HCT116 (cell line): ENCODE data around the gene DMBX1.

Experiments
- EZH2 ChIP-seq: fragments of 200-600 bp; sonication (generic); IDR thresholded peaks from 2 replicates; pipeline ENCODE4 v1.6.1; 2017; ENCODE audit warnings: antibody characterized with exemption, mixed run types
- EZH2phosphoT487 ChIP-seq: fragments of 200-600 bp; IDR thresholded peaks from 2 replicates; pipeline ENCODE4 v1.6.1; 2018; ENCODE audit warnings: antibody characterized with exemption, borderline replicate concordance
- POLR2A ChIP-seq: IDR thresholded peaks from 2 replicates; pipeline ENCODE4 v1.7.0; 2011; ENCODE audit warnings: borderline replicate concordance; ENCODE audit not compliant: insufficient read depth, insufficient read length; ENCODE audit errors: extremely low read depth
- POLR2AphosphoS5 ChIP-seq: IDR thresholded peaks from 2 replicates; pipeline ENCODE4 v1.6.1; 2011; ENCODE audit warnings: mild to moderate bottlenecking, low read depth, low read length, moderate library complexity
- SRF ChIP-seq: IDR thresholded peaks from 2 replicates; pipeline ENCODE4 v1.6.1; 2012; ENCODE audit warnings: low read depth
- ZNF274 ChIP-seq: fragments of 200-500 bp; sonication (Bioruptor generic); IDR thresholded peaks from 2 replicates; pipeline ENCODE4 v1.6.1; 2014; ENCODE audit warnings: mild to moderate bottlenecking, low read depth, low read length, inconsistent platforms
- TF ChIP-seq, protein P1 (sequence below), 3 experiments: fragments of 200-600 bp in 1 of 3; sonication (generic) in 1 of 3; IDR thresholded peaks in 2 of 3; conservative IDR thresholded peaks in 1 of 3; 2 replicates each; pipeline ENCODE4 v1.5.1; 2012 to 2017; ENCODE audit warnings: low read depth in 2 of 3, low read length in 2 of 3, antibody characterized with exemption in 1 of 3, borderline replicate concordance in 1 of 3, control low read depth in 1 of 3, mild to moderate bottlenecking in 1 of 3, mixed read lengths in 1 of 3, mixed run types in 1 of 3, moderate library complexity in 1 of 3; ENCODE audit not compliant: insufficient read depth in 1 of 3

DNA sequence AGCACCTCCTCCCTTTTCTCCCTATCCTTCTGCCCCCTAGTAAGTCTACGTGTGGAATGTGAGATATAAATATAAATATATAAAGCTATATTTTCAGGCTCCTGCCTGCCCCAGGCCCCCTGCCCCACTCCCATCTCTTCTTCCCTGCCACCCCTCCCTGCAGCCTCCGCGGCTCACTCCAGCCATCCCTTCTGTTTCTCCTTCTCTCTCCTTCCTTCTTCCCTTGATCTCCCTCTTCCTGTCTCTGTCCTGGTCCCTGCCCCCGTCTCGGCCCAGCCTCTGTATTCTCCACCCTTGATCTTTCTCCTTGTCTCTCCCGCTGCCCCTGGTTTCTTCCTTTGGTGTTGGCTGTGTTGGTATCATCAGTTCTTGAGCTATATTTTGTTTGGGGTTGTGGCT lies 23.2 kb downstream of the DMBX1 start:
- TF ChIP-seq, protein P1, sequence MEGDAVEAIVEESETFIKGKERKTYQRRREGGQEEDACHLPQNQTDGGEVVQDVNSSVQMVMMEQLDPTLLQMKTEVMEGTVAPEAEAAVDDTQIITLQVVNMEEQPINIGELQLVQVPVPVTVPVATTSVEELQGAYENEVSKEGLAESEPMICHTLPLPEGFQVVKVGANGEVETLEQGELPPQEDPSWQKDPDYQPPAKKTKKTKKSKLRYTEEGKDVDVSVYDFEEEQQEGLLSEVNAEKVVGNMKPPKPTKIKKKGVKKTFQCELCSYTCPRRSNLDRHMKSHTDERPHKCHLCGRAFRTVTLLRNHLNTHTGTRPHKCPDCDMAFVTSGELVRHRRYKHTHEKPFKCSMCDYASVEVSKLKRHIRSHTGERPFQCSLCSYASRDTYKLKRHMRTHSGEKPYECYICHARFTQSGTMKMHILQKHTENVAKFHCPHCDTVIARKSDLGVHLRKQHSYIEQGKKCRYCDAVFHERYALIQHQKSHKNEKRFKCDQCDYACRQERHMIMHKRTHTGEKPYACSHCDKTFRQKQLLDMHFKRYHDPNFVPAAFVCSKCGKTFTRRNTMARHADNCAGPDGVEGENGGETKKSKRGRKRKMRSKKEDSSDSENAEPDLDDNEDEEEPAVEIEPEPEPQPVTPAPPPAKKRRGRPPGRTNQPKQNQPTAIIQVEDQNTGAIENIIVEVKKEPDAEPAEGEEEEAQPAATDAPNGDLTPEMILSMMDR (IDR thresholded peaks at IDR 0.05 in 2 of 3, conservative IDR thresholded peaks at IDR 0.05 in 1 of 3; ENCODE audit: borderline replicate concordance in 1 of 3, insufficient read depth in 1 of 3, low read depth in 2 of 3, low read length in 2 of 3): no peak
- TF ChIP-seq EZH2 (no peak), SRF (no peak), POLR2A (no peak), EZH2phosphoT487 (no peak), POLR2AphosphoS5 (no peak), ZNF274 (no peak)
